Neural cell (in vitro differentiated cells): Measurements from ENCODE around the gene GLCE.

Source experiments
- EP300 ChIP-seq: fragments of 450-650 bp; conservative IDR thresholded peaks from 2 replicates; pipeline ENCODE4 v1.6.1; 2014; ENCODE audit warnings: antibody characterized with exemption, mild to moderate bottlenecking, moderate library complexity; ENCODE audit not compliant: poor library complexity, severe bottlenecking
- POLR2AphosphoS5 ChIP-seq: IDR thresholded peaks from 2 replicates; pipeline ENCODE4 v1.6.1; 2012
- RAD21 ChIP-seq: fragments of 450-650 bp; conservative IDR thresholded peaks from 2 replicates; pipeline ENCODE4 v1.6.1; 2014; ENCODE audit warnings: antibody characterized with exemption, mild to moderate bottlenecking, moderate library complexity
- TF ChIP-seq, protein P1 (sequence below): fragments of 450-650 bp; IDR thresholded peaks from 2 replicates; pipeline ENCODE4 v1.5.1; 2014; ENCODE audit warnings: antibody characterized with exemption, mild to moderate bottlenecking, moderate library complexity; ENCODE audit not compliant: poor library complexity, severe bottlenecking
- TF ChIP-seq, protein P2 (sequence below): IDR thresholded peaks from 2 replicates; pipeline ENCODE4 v1.6.1; 2012; ENCODE audit warnings: borderline replicate concordance

DNA sequence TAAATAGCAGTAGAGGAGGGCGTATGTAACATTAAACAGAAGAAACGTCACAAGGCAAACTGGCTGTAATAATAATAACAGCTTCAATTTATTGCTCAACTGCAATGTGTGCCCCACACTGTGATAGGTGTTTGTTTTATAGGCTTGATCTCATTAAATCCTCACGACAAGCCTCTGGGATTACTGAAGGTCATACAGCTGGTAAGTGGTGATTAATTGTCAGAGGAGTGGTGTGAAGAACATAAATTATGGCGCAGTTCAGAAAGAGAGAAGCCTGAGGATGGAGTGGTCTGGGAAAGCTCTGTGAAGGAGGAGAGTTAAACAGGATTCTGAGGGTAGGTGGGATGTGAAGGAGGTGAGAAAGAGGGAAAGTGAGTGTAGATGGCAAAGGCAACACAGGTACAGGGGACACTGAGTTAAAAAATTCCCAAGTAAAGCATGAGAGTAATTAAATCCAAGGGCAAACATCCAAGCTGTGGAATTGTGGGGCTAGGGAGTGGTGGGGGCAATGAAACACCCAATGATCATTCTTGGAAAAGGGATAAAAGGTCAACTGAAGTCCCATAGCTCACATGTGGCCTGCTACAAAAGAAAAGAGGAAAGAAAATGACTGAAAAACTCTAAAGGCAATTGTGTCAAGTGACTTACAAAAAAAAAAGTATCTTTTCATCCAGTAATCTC lies 16.5 kb upstream of the GLCE start:
- no peak for TF ChIP-seq POLR2AphosphoS5
- TF ChIP-seq, protein P1, sequence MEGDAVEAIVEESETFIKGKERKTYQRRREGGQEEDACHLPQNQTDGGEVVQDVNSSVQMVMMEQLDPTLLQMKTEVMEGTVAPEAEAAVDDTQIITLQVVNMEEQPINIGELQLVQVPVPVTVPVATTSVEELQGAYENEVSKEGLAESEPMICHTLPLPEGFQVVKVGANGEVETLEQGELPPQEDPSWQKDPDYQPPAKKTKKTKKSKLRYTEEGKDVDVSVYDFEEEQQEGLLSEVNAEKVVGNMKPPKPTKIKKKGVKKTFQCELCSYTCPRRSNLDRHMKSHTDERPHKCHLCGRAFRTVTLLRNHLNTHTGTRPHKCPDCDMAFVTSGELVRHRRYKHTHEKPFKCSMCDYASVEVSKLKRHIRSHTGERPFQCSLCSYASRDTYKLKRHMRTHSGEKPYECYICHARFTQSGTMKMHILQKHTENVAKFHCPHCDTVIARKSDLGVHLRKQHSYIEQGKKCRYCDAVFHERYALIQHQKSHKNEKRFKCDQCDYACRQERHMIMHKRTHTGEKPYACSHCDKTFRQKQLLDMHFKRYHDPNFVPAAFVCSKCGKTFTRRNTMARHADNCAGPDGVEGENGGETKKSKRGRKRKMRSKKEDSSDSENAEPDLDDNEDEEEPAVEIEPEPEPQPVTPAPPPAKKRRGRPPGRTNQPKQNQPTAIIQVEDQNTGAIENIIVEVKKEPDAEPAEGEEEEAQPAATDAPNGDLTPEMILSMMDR: no peak
- TF ChIP-seq, protein P2, sequence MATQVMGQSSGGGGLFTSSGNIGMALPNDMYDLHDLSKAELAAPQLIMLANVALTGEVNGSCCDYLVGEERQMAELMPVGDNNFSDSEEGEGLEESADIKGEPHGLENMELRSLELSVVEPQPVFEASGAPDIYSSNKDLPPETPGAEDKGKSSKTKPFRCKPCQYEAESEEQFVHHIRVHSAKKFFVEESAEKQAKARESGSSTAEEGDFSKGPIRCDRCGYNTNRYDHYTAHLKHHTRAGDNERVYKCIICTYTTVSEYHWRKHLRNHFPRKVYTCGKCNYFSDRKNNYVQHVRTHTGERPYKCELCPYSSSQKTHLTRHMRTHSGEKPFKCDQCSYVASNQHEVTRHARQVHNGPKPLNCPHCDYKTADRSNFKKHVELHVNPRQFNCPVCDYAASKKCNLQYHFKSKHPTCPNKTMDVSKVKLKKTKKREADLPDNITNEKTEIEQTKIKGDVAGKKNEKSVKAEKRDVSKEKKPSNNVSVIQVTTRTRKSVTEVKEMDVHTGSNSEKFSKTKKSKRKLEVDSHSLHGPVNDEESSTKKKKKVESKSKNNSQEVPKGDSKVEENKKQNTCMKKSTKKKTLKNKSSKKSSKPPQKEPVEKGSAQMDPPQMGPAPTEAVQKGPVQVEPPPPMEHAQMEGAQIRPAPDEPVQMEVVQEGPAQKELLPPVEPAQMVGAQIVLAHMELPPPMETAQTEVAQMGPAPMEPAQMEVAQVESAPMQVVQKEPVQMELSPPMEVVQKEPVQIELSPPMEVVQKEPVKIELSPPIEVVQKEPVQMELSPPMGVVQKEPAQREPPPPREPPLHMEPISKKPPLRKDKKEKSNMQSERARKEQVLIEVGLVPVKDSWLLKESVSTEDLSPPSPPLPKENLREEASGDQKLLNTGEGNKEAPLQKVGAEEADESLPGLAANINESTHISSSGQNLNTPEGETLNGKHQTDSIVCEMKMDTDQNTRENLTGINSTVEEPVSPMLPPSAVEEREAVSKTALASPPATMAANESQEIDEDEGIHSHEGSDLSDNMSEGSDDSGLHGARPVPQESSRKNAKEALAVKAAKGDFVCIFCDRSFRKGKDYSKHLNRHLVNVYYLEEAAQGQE: no peak
- no peak for TF ChIP-seq RAD21
- no peak for TF ChIP-seq EP300
